ENCODE measurements around the gene ZRANB3.

DNA sequence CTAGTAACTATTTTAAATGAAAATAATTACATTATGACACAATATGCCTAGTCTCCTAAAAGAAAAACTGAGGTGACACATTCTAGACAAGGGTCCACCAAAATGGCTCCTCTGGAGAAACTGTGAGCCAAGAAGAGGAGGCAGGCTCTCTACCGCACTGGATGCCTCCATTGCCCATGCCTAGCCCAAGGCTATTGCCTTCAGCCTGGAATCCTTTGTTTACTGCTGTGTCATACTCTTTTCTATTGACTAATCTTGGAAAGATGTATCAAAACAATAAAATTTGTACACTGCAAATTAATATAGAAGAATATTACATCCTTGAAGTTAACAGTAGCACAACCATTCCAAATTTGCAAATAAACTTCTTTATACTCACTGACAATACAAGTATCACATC lies 311.8 kb downstream of the ZRANB3 start:
- TF ChIP-seq, protein P1, sequence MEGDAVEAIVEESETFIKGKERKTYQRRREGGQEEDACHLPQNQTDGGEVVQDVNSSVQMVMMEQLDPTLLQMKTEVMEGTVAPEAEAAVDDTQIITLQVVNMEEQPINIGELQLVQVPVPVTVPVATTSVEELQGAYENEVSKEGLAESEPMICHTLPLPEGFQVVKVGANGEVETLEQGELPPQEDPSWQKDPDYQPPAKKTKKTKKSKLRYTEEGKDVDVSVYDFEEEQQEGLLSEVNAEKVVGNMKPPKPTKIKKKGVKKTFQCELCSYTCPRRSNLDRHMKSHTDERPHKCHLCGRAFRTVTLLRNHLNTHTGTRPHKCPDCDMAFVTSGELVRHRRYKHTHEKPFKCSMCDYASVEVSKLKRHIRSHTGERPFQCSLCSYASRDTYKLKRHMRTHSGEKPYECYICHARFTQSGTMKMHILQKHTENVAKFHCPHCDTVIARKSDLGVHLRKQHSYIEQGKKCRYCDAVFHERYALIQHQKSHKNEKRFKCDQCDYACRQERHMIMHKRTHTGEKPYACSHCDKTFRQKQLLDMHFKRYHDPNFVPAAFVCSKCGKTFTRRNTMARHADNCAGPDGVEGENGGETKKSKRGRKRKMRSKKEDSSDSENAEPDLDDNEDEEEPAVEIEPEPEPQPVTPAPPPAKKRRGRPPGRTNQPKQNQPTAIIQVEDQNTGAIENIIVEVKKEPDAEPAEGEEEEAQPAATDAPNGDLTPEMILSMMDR (IDR thresholded peaks at IDR 0.05 in 8 of 11, conservative IDR thresholded peaks at IDR 0.05 in 3 of 11) = no peak
- TF ChIP-seq POLR2A (IDR thresholded peaks at IDR 0.05) (no peak), POLR2AphosphoS5 (IDR thresholded peaks at IDR 0.05) (no peak)

Measured in spleen (tissue), 7 donors.